Measurements from ENCODE around the gene AHCYL2.
A peak's percentile ranks its signal among the peaks of the same experiment; 100 is the strongest.
"Not testable (repeated sequence)": the region's sequence is repeated elsewhere in the genome, so short reads cannot be mapped to it uniquely, and the experiment has no call there.

The AHCYL2 gene

GRCh38 chr7:129245533-129245932 lies 20.7 kb downstream of the AHCYL2 start:
- DNase-seq: no peak

GRCh38 chr7:129247087-129247486 lies 22.3 kb downstream of the AHCYL2 start:
- no peak for DNase-seq

- no peak for DNase-seq
These were observed 27.3 kb downstream of the AHCYL2 start for GRCh38 chr7:129252128-129252527.

GRCh38 chr7:129252603-129253002 lies 27.8 kb downstream of the AHCYL2 start:
- not testable (repeated sequence) for DNase-seq

- DNase-seq: no peak
These were observed 31.0 kb downstream of the AHCYL2 start for GRCh38 chr7:129255800-129256199.

GRCh38 chr7:129256221-129256620 lies 31.4 kb downstream of the AHCYL2 start:
- DNase-seq: no peak

- DNase-seq: no peak
These were observed 32.3 kb downstream of the AHCYL2 start for GRCh38 chr7:129257168-129257567.

GRCh38 chr7:129258649-129259389 lies 34.0 kb downstream of the AHCYL2 start:
- DNase-seq: no peak

- no peak for DNase-seq
These were observed 37.5 kb downstream of the AHCYL2 start for GRCh38 chr7:129262324-129262723.

GRCh38 chr7:129263168-129263567 lies 38.3 kb downstream of the AHCYL2 start:
- DNase-seq: no peak

GRCh38 chr7:129264534-129264933 lies 39.7 kb downstream of the AHCYL2 start:
- no peak for DNase-seq

GRCh38 chr7:129265328-129265727 lies 40.5 kb downstream of the AHCYL2 start:
- no peak for DNase-seq

- DNase-seq: no peak
These were observed 41.4 kb downstream of the AHCYL2 start for GRCh38 chr7:129266181-129266580.

- no peak for DNase-seq
These were observed 45.2 kb downstream of the AHCYL2 start for GRCh38 chr7:129270077-129270476.

- DNase-seq: peak; percentile 67
These were observed 46.9 kb downstream of the AHCYL2 start for GRCh38 chr7:129271500-129272355.

GRCh38 chr7:129273936-129274335 lies 49.1 kb downstream of the AHCYL2 start:
- DNase-seq: no peak

GRCh38 chr7:129277629-129278028 lies 52.8 kb downstream of the AHCYL2 start:
- no peak for DNase-seq

GRCh38 chr7:129278688-129279087 lies 53.9 kb downstream of the AHCYL2 start:
- DNase-seq: no peak

GRCh38 chr7:129279757-129280156 lies 54.9 kb downstream of the AHCYL2 start:
- DNase-seq: no peak

- DNase-seq: no peak
These were observed 56.3 kb downstream of the AHCYL2 start for GRCh38 chr7:129281163-129281562.

- no peak for DNase-seq
These were observed 58.0 kb downstream of the AHCYL2 start for GRCh38 chr7:129282865-129283264.

- DNase-seq: no peak
These were observed 59.1 kb downstream of the AHCYL2 start for GRCh38 chr7:129283936-129284335.

GRCh38 chr7:129285111-129285510 lies 60.3 kb downstream of the AHCYL2 start:
- DNase-seq: no peak

GRCh38 chr7:129292861-129293260 lies 68.0 kb downstream of the AHCYL2 start:
- DNase-seq: no peak

Measured in HCEC 1CT (cell line).